K562 (cell line): ENCODE data around the gene CYP2W1. TPM values are rescaled to one million over a fixed set of nuclear protein-coding genes. Genes with fewer than 3 reads are reported as not detected.

Experiments
- ATAC-seq: fragments of 200-7000 bp; cut with Tn5 transposase; 3 replicates; pipeline ENCODE4 v1.9.1; 2020; ENCODE audit warnings: moderate library complexity
- BruUV-seq: library from RNA; stranded (reverse); fragments of 400-500 nt; replicated peaks from 2 replicates; lab custom pipeline; 2021; lab: Mats Ljungman, UMichigan
- CTCF ChIA-PET: fragments of 300-600 bp; formaldehyde crosslinking; extraction: SDS; loops from one replicate; lab custom pipeline; 2021; ENCODE audit warnings: low intra/inter-chr PET ratio; lab: Yijun Ruan, JAX
- POLR2A ChIA-PET: fragments of 300-600, 350-650 bp; sonication (Branson Sonifier 250); formaldehyde crosslinking; extraction: SDS; loops from one replicate; lab custom pipeline; 2021; ENCODE audit warnings: antibody characterized with exemption, inconsistent platforms; lab: Yijun Ruan, JAX
- DNase-seq, 4 experiments: peaks; one replicate each; pipeline versions ENCODE4 v3.0.0 to v3.0.0-alpha.2; 2011 to 2018; ENCODE audit warnings: low spot score in 3 of 4, mixed read lengths in 3 of 4; ENCODE audit errors: extremely low read depth in 1 of 4
- FAIRE-seq: peaks from 2 replicates; lab custom pipeline; 2011; peaks lifted over from hg19 to GRCh38; lab: Jason Lieb, UNC
- H2AFZ ChIP-seq: 2 replicates; pipeline ENCODE4 v1.6.0; 2011; ENCODE audit warnings: low read depth, low read length, control low read depth, inconsistent platforms
- H3K27ac ChIP-seq: fragments of 200-600 bp; 3 replicates; pipeline ENCODE4 v1.8.0; 2011; ENCODE audit warnings: low read depth, mild to moderate bottlenecking, control low read depth, inconsistent platforms, low read length, moderate library complexity, mixed read lengths; ENCODE audit errors: extremely low read depth
- H3K27me3 ChIP-seq, 2 experiments: fragments of 300-600 bp in 1 of 2; 2 replicates in 1 of 2; 3 replicates in 1 of 2; pipeline versions ENCODE4 v1.6.0 to v1.8.0; 2011; ENCODE audit warnings: inconsistent platforms in 2 of 2, low read length in 2 of 2, mild to moderate bottlenecking in 1 of 2, mixed read lengths in 1 of 2, moderate library complexity in 1 of 2; ENCODE audit not compliant: control insufficient read depth in 2 of 2, insufficient read depth in 2 of 2
- H3K36me3 ChIP-seq: fragments of 300-600 bp; 3 replicates; pipeline ENCODE4 v1.8.0; 2011; ENCODE audit warnings: mild to moderate bottlenecking, low read length, inconsistent platforms; ENCODE audit not compliant: control insufficient read depth, insufficient read depth
- H3K4me1 ChIP-seq, 2 experiments: fragments of 200-600 bp in 1 of 2; replicated peaks in 1 of 2; 2 replicates in 1 of 2; 3 replicates in 1 of 2; pipeline versions ENCODE4 v1.5.1 to v1.8.0; 2011; ENCODE audit warnings: inconsistent platforms in 2 of 2, low read length in 2 of 2, mild to moderate bottlenecking in 1 of 2, mixed read lengths in 1 of 2, moderate library complexity in 1 of 2; ENCODE audit not compliant: control insufficient read depth in 2 of 2, insufficient read depth in 2 of 2
- H3K4me2 ChIP-seq: 2 replicates; pipeline ENCODE4 v1.6.1; 2011; ENCODE audit warnings: low read length, control low read depth, inconsistent platforms, mixed read lengths; ENCODE audit not compliant: insufficient read depth
- H3K4me3 ChIP-seq: fragments of 200-600 bp; sonication (generic), shearing (Covaris generic); 2 replicates; pipeline ENCODE4 v1.5.1; 2016; ENCODE audit warnings: control low read depth, inconsistent platforms
- H3K79me2 ChIP-seq: fragments of 200-600 bp; 3 replicates; pipeline ENCODE4 v1.8.0; 2011; ENCODE audit warnings: low read length, inconsistent platforms; ENCODE audit not compliant: control insufficient read depth, insufficient read depth
- H3K9ac ChIP-seq, 2 experiments: 2 replicates each; pipeline versions ENCODE4 v1.6.0 to v1.6.1; 2011; ENCODE audit warnings: low read depth in 2 of 2, low read length in 2 of 2, control low read depth in 1 of 2, inconsistent platforms in 1 of 2, mild to moderate bottlenecking in 1 of 2, mixed read lengths in 1 of 2; ENCODE audit not compliant: insufficient read depth in 1 of 2
- H3K9me1 ChIP-seq: one replicate; pipeline ENCODE4 v1.6.0; 2011; ENCODE audit warnings: inconsistent platforms, mild to moderate bottlenecking, low read length, moderate library complexity; ENCODE audit not compliant: control insufficient read depth, insufficient read depth
- H3K9me3 ChIP-seq: replicated peaks from 2 replicates; pipeline ENCODE4 v1.5.1; 2011; ENCODE audit warnings: low read depth, low read length, inconsistent platforms; ENCODE audit not compliant: control insufficient read depth, insufficient read depth
- H4K20me1 ChIP-seq: replicated peaks from 2 replicates; pipeline ENCODE4 v1.6.1; 2011; ENCODE audit warnings: low read length, inconsistent platforms, mixed read lengths; ENCODE audit not compliant: control insufficient read depth, insufficient read depth
- CHD7 ChIP-seq: fragments of 200-600 bp; sonication (generic); IDR thresholded peaks from one replicate; pipeline ENCODE4 v1.6.1; 2012; ENCODE audit warnings: mild to moderate bottlenecking, low read depth, low read length, inconsistent platforms
- POLR2AphosphoS5 ChIP-seq: IDR thresholded peaks from 2 replicates; pipeline ENCODE4 v1.6.1; 2011; ENCODE audit warnings: mild to moderate bottlenecking, low read depth, low read length, moderate library complexity; ENCODE audit not compliant: control insufficient read depth, insufficient read depth
- POLR2G ChIP-seq: fragments of 200-400 bp; formaldehyde crosslinking; IDR thresholded peaks from 2 replicates; pipeline ENCODE4 v1.6.1; 2017; ENCODE audit warnings: low read depth, mild to moderate bottlenecking, antibody characterized with exemption, low read length, moderate library complexity
- RHOXF2B ChIP-seq: fragments of 250-450 bp; sonication (Bioruptor Pico); conservative IDR thresholded peaks from 2 replicates; pipeline ENCODE4 v1.5.1; 2021
- SMC3 ChIP-seq: conservative IDR thresholded peaks from 2 replicates; pipeline ENCODE4 v1.6.1; 2011; ENCODE audit warnings: low read depth, low read length, improper control_type of control experiment; ENCODE audit not compliant: insufficient read depth
- ZC3H11A ChIP-seq: IDR thresholded peaks from 2 replicates; pipeline ENCODE4 v1.6.1; 2012; ENCODE audit warnings: low read depth, low read length, improper control_type of control experiment
- ZNF668 ChIP-seq: fragments of 250-450 bp; sonication (Bioruptor Pico); IDR thresholded peaks from 2 replicates; pipeline ENCODE4 v1.8.0; 2022; ENCODE audit warnings: mild to moderate bottlenecking, inconsistent platforms
- WGBS: fragments of 100-300 bp; shearing (Covaris generic); methylation state at CpG from one replicate; pipeline ENCODE4 v1.1.6; 2016; ENCODE audit warnings: low coverage, mixed read lengths; ENCODE audit not compliant: insufficient coverage; ENCODE audit errors: missing lambda C conversion rate; 5-methylcytosine and 5-hydroxymethylcytosine counted together
- in situ Hi-C: fragments of 300-500 bp; cut with MboI; formaldehyde crosslinking; loops from 4 replicates; pipeline ENCODE4 v1.15.0; 2018; ENCODE audit warnings: inconsistent platforms, mixed read lengths
- intact Hi-C: fragments of 100-400 bp; cut with micrococcal nuclease; formaldehyde crosslinking; loops from 2 replicates; pipeline ENCODE4 v1.14.2; 2022
- polyA plus RNA-seq, 8 experiments: library from polyadenylated mRNA; depleted of rRNA in 4 of 8; stranded (reverse) in 5 of 8; unstranded in 3 of 8; fragments of >200 nt; fragmentation: Nextera tagmentation in 2 of 8; fragmentation: Illumina TruSeq in 1 of 8; extraction: Ambion mirVana in 2 of 8; extraction: Trizol in 1 of 8; gene quantifications; 2 replicates each; pipeline versions ENCODE4 v1.2.1 to v1.2.3, GENCODE V29; 2011 to 2014; ENCODE audit warnings: inconsistent platforms in 1 of 8, missing spikeins in 1 of 8
- total RNA-seq, 7 experiments: library from RNA; depleted of rRNA in 6 of 7; stranded (reverse); fragments of >200 nt in 6 of 7; fragmentation: Illumina TruSeq in 2 of 7; extraction: Trizol in 2 of 7; gene quantifications; 2 replicates each; pipeline versions ENCODE4 v1.2.1 to v1.2.3, GENCODE V29; 2011 to 2021; ENCODE audit warnings: low replicate concordance in 1 of 7

The CYP2W1 gene
- total and polyA plus RNA-seq, 9 of the 15 experiments (the other 6 are each of a cell fraction or from before 2014, with no cell fraction given), result not detected

GRCh38 chr7:1024331-1024841 is 41.4 kb downstream of the CYP2W1 start:
- POLR2A ChIA-PET, result no interaction called here
- WGBS, result 88% methylated on average over 14 of the region's 15 CpGs
- no peak overlapping the region for H3K27ac ChIP-seq

More at GRCh38 chr7:1024331-1024841, 41.4 kb downstream of the CYP2W1 start:
- no peaks in the 10 kb centered on the region for H3K9me1 ChIP-seq
- no peak overlapping the region for H3K4me3 ChIP-seq
- in situ Hi-C loops, result no loop called here
- no peak for FAIRE-seq
- TF ChIP-seq ZNF668 (CRISPR knock-in tag), result no peak
- TF ChIP-seq POLR2G, result peak; percentile 35; the same call in 1 of the 2 replicates
- TF ChIP-seq ZC3H11A, result no peak
- no peak for TF ChIP-seq SMC3
- TF ChIP-seq RHOXF2B (CRISPR knock-in tag), result no peak
- TF ChIP-seq CHD7, result no peak
- peak; percentile 8; the same call in 1 of the 2 replicates for TF ChIP-seq POLR2AphosphoS5
- H4K20me1 ChIP-seq, result peaks cover 8% of the 10 kb centered on the region; the same call in 1 of the 2 replicates
- no TSS peak for BruUV-seq
- peaks cover 10 to 82% of the 10 kb centered on the region in 2 experiments for H3K4me1 ChIP-seq
- ATAC-seq, result no peak
- CTCF ChIA-PET, result no interaction called here
- H3K79me2 ChIP-seq, result peaks cover 80% of the 10 kb centered on the region
- DNase-seq, result no peak
- H3K9ac ChIP-seq, result peak overlapping the region in 1 of 2 experiments; percentile 10; a peak in 1 of 4 replicates
- H3K4me2 ChIP-seq, result no peak overlapping the region
- H2AFZ ChIP-seq, result no peak overlapping the region
- no peaks in the 10 kb centered on the region for H3K27me3 ChIP-seq
- peaks cover 7% of the 10 kb centered on the region for H3K9me3 ChIP-seq
- intact Hi-C loops, result no loop called here
- peaks cover 42% of the 10 kb centered on the region for H3K36me3 ChIP-seq
